ENCODE results near the gene EP300. TPM values are rescaled to one million over a fixed set of nuclear protein-coding genes. Genes with fewer than 3 reads are reported as not detected.

The EP300 gene
- polyA plus RNA-seq, 1 donor, result 54.3 TPM

- peaks cover 6% of the 10 kb centered on the region for H3K36me3 ChIP-seq (ENCODE audit: control insufficient read depth, insufficient read depth, low read length)
- peak; percentile 95 to 96 for DNase-seq
- 0% methylated on average over 3 of the region's 47 CpGs for WGBS (ENCODE audit: insufficient coverage, low lambda C conversion rate)
- no peaks in the 10 kb centered on the region for H3K4me1 ChIP-seq (ENCODE audit: control insufficient read depth, insufficient read depth, low read length)
- H3K27ac ChIP-seq (ENCODE audit: low read length), result peak within 1 kb of the TSS; percentile 45
- no peaks in the 10 kb centered on the region for H3K9me3 ChIP-seq (ENCODE audit: control insufficient read depth, low read depth, low read length)
- no peaks in the 10 kb centered on the region for H3K27me3 ChIP-seq (ENCODE audit: control insufficient read depth, insufficient read depth, low read length)
- H3K4me3 ChIP-seq (ENCODE audit: low read length), result peak within 1 kb of the TSS; percentile 70
Measured at GRCh38 chr22:41204992-41205900, 112.9 kb downstream of the EP300 start, which contains the start of gene L3MBTL2. TSS of gene L3MBTL2 (plus strand) at chr22:41205312. CDS start at chr22:41205363, 51 bp downstream.

GRCh38 chr22:41206719-41207118 lies 114.3 kb downstream of the EP300 start:
- no peak for DNase-seq
- WGBS (ENCODE audit: insufficient coverage, low lambda C conversion rate), result 100% methylated on average over 2 of the region's 9 CpGs
- Histone ChIP-seq H3K36me3 (ENCODE audit: control insufficient read depth, insufficient read depth, low read length) (peaks cover 12% of the 10 kb centered on the region), H3K27ac (ENCODE audit: low read length) (no peak overlapping the region), H3K9me3 (ENCODE audit: control insufficient read depth, low read depth, low read length) (no peaks in the 10 kb centered on the region), H3K4me1 (ENCODE audit: control insufficient read depth, insufficient read depth, low read length) (no peaks in the 10 kb centered on the region), H3K27me3 (ENCODE audit: control insufficient read depth, insufficient read depth, low read length) (no peaks in the 10 kb centered on the region), H3K4me3 (ENCODE audit: low read length) (no peak overlapping the region)

GRCh38 chr22:41215409-41215808 lies 123.0 kb downstream of the EP300 start:
- Histone ChIP-seq H3K27me3 (ENCODE audit: control insufficient read depth, insufficient read depth, low read length) (no peaks in the 10 kb centered on the region), H3K4me3 (ENCODE audit: low read length) (no peak overlapping the region), H3K36me3 (ENCODE audit: control insufficient read depth, insufficient read depth, low read length) (peaks cover 39% of the 10 kb centered on the region), H3K27ac (ENCODE audit: low read length) (no peak overlapping the region), H3K9me3 (ENCODE audit: control insufficient read depth, low read depth, low read length) (no peaks in the 10 kb centered on the region), H3K4me1 (ENCODE audit: control insufficient read depth, insufficient read depth, low read length) (no peaks in the 10 kb centered on the region)
- WGBS (ENCODE audit: insufficient coverage, low lambda C conversion rate), result no CpG with 5 or more reads among the region's 10 CpGs
- DNase-seq, result no peak

GRCh38 chr22:41215926-41216325 lies 123.5 kb downstream of the EP300 start:
- DNase-seq, result no peak
- no CpG with 5 or more reads among the region's 7 CpGs for WGBS (ENCODE audit: insufficient coverage, low lambda C conversion rate)
- no peaks in the 10 kb centered on the region for H3K27me3 ChIP-seq (ENCODE audit: control insufficient read depth, insufficient read depth, low read length)
- peaks cover 40% of the 10 kb centered on the region for H3K36me3 ChIP-seq (ENCODE audit: control insufficient read depth, insufficient read depth, low read length)
- no peak overlapping the region for H3K27ac ChIP-seq (ENCODE audit: low read length)
- H3K4me1 ChIP-seq (ENCODE audit: control insufficient read depth, insufficient read depth, low read length), result no peaks in the 10 kb centered on the region
- no peaks in the 10 kb centered on the region for H3K9me3 ChIP-seq (ENCODE audit: control insufficient read depth, low read depth, low read length)
- H3K4me3 ChIP-seq (ENCODE audit: low read length), result no peak overlapping the region

- no peak overlapping the region for H3K4me3 ChIP-seq (ENCODE audit: low read length)
- no peaks in the 10 kb centered on the region for H3K4me1 ChIP-seq (ENCODE audit: control insufficient read depth, insufficient read depth, low read length)
- no CpG with 5 or more reads among the region's 13 CpGs for WGBS (ENCODE audit: insufficient coverage, low lambda C conversion rate)
- H3K27ac ChIP-seq (ENCODE audit: low read length), result peak overlapping the region; percentile 65
- H3K9me3 ChIP-seq (ENCODE audit: control insufficient read depth, low read depth, low read length), result no peaks in the 10 kb centered on the region
- no peak for DNase-seq
- H3K27me3 ChIP-seq (ENCODE audit: control insufficient read depth, insufficient read depth, low read length), result no peaks in the 10 kb centered on the region
- peaks cover 45% of the 10 kb centered on the region for H3K36me3 ChIP-seq (ENCODE audit: control insufficient read depth, insufficient read depth, low read length)
Measured at GRCh38 chr22:41216984-41217383, 124.6 kb downstream of the EP300 start.

- peaks cover 52% of the 10 kb centered on the region for H3K36me3 ChIP-seq (ENCODE audit: control insufficient read depth, insufficient read depth, low read length)
- no peaks in the 10 kb centered on the region for H3K4me1 ChIP-seq (ENCODE audit: control insufficient read depth, insufficient read depth, low read length)
- no peak overlapping the region for H3K4me3 ChIP-seq (ENCODE audit: low read length)
- WGBS (ENCODE audit: insufficient coverage, low lambda C conversion rate), result 30% methylated on average over 2 of the region's 16 CpGs
- peak; percentile 44 to 45 for DNase-seq
- peak overlapping the region; percentile 65 for H3K27ac ChIP-seq (ENCODE audit: low read length)
- H3K9me3 ChIP-seq (ENCODE audit: control insufficient read depth, low read depth, low read length), result no peaks in the 10 kb centered on the region
- no peaks in the 10 kb centered on the region for H3K27me3 ChIP-seq (ENCODE audit: control insufficient read depth, insufficient read depth, low read length)
Measured at GRCh38 chr22:41217553-41218157, 125.3 kb downstream of the EP300 start.

GRCh38 chr22:41222846-41223507 lies 130.6 kb downstream of the EP300 start:
- no peaks in the 10 kb centered on the region for H3K9me3 ChIP-seq (ENCODE audit: control insufficient read depth, low read depth, low read length)
- no peaks in the 10 kb centered on the region for H3K27me3 ChIP-seq (ENCODE audit: control insufficient read depth, insufficient read depth, low read length)
- no peaks in the 10 kb centered on the region for H3K4me1 ChIP-seq (ENCODE audit: control insufficient read depth, insufficient read depth, low read length)
- no CpG with 5 or more reads among the region's 9 CpGs for WGBS (ENCODE audit: insufficient coverage, low lambda C conversion rate)
- H3K36me3 ChIP-seq (ENCODE audit: control insufficient read depth, insufficient read depth, low read length), result peaks cover 81% of the 10 kb centered on the region
- H3K27ac ChIP-seq (ENCODE audit: low read length), result no peak overlapping the region
- H3K4me3 ChIP-seq (ENCODE audit: low read length), result no peak overlapping the region
- no peak for DNase-seq

GRCh38 chr22:41223535-41223934 lies 131.1 kb downstream of the EP300 start:
- no peak overlapping the region for H3K27ac ChIP-seq (ENCODE audit: low read length)
- no peak overlapping the region for H3K4me3 ChIP-seq (ENCODE audit: low read length)
- peaks cover 85% of the 10 kb centered on the region for H3K36me3 ChIP-seq (ENCODE audit: control insufficient read depth, insufficient read depth, low read length)
- no CpG with 5 or more reads among the region's 7 CpGs for WGBS (ENCODE audit: insufficient coverage, low lambda C conversion rate)
- no peaks in the 10 kb centered on the region for H3K4me1 ChIP-seq (ENCODE audit: control insufficient read depth, insufficient read depth, low read length)
- no peaks in the 10 kb centered on the region for H3K9me3 ChIP-seq (ENCODE audit: control insufficient read depth, low read depth, low read length)
- DNase-seq, result no peak
- no peaks in the 10 kb centered on the region for H3K27me3 ChIP-seq (ENCODE audit: control insufficient read depth, insufficient read depth, low read length)

GRCh38 chr22:41226723-41227655 lies 134.6 kb downstream of the EP300 start:
- peaks cover 88% of the 10 kb centered on the region for H3K36me3 ChIP-seq (ENCODE audit: control insufficient read depth, insufficient read depth, low read length)

More at GRCh38 chr22:41226723-41227655, 134.6 kb downstream of the EP300 start:
- Histone ChIP-seq H3K4me3 (ENCODE audit: low read length) (no peak overlapping the region), H3K27ac (ENCODE audit: low read length) (no peak overlapping the region), H3K9me3 (ENCODE audit: control insufficient read depth, low read depth, low read length) (no peaks in the 10 kb centered on the region), H3K4me1 (ENCODE audit: control insufficient read depth, insufficient read depth, low read length) (no peaks in the 10 kb centered on the region), H3K27me3 (ENCODE audit: control insufficient read depth, insufficient read depth, low read length) (no peaks in the 10 kb centered on the region)
- WGBS (ENCODE audit: insufficient coverage, low lambda C conversion rate), result no CpG with 5 or more reads among the region's 26 CpGs
- no peak for DNase-seq

Data from large intestine (tissue), 3 donors.